Measurements from ENCODE around the gene DNAAF9.

DNAAF9 gene

DNA sequence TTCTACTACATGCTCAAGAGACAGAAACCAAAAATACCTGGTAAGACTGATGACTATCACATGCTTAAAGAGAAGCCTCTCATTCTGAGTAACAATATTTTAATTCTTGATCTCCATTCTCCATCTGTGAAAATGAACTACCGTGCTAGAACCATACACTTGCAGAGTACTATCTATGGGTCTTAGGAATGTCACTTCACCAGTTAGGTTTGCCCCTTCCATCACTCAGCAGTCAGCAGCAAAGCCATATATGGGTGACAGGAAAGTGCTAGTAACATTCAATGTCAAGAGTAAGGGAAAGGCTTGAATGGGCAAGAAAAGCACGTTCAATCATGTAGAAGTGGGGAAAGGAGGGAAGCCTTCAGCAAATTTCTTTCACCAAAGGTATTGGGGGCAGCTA lies 2.3 kb downstream of the DNAAF9 start:
- H3K4me3 ChIP-seq (replicated peaks; ENCODE audit: low read depth, low read length): no peak overlapping the region
- DNase-seq (ENCODE audit: low read depth): no peak
- TF ChIP-seq, protein P1, sequence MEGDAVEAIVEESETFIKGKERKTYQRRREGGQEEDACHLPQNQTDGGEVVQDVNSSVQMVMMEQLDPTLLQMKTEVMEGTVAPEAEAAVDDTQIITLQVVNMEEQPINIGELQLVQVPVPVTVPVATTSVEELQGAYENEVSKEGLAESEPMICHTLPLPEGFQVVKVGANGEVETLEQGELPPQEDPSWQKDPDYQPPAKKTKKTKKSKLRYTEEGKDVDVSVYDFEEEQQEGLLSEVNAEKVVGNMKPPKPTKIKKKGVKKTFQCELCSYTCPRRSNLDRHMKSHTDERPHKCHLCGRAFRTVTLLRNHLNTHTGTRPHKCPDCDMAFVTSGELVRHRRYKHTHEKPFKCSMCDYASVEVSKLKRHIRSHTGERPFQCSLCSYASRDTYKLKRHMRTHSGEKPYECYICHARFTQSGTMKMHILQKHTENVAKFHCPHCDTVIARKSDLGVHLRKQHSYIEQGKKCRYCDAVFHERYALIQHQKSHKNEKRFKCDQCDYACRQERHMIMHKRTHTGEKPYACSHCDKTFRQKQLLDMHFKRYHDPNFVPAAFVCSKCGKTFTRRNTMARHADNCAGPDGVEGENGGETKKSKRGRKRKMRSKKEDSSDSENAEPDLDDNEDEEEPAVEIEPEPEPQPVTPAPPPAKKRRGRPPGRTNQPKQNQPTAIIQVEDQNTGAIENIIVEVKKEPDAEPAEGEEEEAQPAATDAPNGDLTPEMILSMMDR (IDR thresholded peaks at IDR 0.05; ENCODE audit: low read length, missing control alignments): no peak

DNA sequence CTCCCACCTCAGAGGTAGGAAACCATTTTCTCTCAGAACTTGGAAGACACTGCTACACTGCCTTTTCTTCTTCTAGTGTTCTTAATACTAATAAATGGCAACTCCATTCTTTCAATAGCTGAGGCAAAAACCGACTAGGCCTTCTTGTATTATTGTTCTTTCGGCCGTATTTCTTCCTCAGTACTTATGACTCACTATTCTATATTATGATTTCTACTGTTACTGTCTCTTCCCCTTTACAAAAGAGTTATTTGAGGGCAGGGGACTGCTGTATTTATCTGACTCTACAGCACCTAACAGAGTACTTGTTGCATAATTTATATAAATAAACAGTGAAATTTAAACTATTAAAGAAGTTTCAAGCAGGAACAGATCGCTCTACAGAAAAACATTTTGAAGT lies 3.1 kb downstream of the DNAAF9 start:
- TF ChIP-seq, protein P1 (IDR thresholded peaks at IDR 0.05; ENCODE audit: low read length, missing control alignments): no peak
- no peak for DNase-seq (ENCODE audit: low read depth)

DNA sequence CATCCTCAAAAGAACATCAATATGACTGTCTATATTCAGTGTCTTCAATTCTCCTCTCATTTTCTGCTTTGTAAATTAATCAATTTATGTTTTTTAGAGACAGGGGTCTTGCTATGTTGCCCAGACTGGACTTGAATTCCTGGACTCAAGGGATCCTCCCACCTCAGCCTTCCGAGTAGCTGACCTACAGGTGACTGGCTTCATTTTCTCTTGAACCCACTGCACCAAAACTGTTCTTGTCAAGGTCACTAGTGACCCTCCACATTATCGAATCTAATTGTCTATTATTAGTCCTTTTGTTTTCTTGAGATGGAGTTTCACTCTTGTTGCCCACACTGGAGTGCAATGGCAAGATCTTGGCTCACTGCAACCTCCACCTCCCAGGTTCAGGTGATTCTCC lies 3.7 kb downstream of the DNAAF9 start:
- DNase-seq (ENCODE audit: low read depth): no peak
- TF ChIP-seq, protein P1 (IDR thresholded peaks at IDR 0.05; ENCODE audit: low read length, missing control alignments): no peak
- H3K4me3 ChIP-seq (replicated peaks; ENCODE audit: low read depth, low read length): no peak overlapping the region

More for the DNA sequence above, 3.1 kb downstream of the DNAAF9 start:
- no peak overlapping the region for H3K4me3 ChIP-seq (replicated peaks; ENCODE audit: low read depth, low read length)

DNA sequence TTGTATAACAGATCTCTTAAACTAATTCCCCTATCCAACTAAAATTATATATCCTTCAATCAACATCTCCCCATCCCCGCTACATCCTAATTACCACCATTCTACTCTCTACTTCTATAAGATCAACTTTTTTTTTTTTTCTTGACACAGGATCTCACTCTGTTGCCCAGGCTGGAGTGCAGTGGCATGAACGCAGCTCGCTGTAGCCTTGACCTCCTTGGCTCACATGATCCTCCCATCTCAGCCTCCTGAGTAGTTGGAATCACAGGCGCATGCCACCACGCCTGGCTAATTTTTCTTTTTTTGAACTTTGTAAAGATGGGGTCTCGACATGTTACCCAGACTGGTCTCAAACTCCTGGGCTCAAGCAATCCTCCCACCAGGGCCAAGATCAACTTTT lies 5.0 kb downstream of the DNAAF9 start:
- H3K4me3 ChIP-seq (replicated peaks; ENCODE audit: low read depth, low read length): no peak overlapping the region
- no peak for DNase-seq (ENCODE audit: low read depth)
- TF ChIP-seq, protein P1 (IDR thresholded peaks at IDR 0.05; ENCODE audit: low read length, missing control alignments): no peak

DNA sequence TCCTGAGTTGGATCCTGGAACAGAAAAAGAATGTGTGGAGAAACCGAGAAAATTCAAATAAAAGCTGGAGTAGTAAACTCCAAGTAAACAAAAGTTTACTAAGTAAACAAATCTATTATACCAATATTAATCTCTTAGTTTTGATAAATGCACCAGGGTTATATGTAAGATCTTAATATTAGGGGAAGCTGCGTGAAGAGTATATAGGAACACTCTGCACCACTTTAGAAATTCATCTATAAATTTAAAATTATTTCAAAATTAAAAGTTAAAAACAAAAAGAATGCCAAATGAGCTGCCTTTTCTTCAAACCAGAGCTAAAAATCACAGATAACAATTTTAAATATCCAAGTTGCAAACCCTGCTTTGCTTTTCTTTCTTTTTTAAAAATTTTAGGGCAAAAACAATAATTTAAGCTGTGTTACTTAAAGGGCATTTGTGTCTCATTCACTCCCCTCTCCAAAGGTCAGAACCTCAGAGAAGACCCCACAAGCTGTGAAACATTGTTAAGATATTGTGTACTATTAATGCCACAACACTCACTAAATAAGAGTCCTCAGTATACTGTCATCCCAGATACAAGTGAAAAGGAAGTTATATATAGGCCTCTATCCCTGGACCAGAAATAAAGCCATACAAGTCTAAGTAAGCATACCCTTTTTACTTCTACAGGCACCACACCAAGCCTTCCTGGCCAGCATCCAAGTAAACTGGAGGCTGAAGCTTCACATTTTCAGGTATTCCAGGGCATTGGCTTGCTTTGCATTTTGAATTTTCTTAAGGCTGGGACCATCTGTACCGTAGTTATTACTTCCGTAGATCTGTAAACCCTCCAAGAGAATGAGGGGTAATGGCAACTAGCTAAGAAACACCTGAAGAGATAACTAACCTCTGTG lies 7.0 kb downstream of the DNAAF9 start:
- no peak for DNase-seq (ENCODE audit: low read depth)
- TF ChIP-seq, protein P1 (IDR thresholded peaks at IDR 0.05; ENCODE audit: low read length, missing control alignments): no peak
- H3K4me3 ChIP-seq (replicated peaks; ENCODE audit: low read depth, low read length): no peak overlapping the region

DNA sequence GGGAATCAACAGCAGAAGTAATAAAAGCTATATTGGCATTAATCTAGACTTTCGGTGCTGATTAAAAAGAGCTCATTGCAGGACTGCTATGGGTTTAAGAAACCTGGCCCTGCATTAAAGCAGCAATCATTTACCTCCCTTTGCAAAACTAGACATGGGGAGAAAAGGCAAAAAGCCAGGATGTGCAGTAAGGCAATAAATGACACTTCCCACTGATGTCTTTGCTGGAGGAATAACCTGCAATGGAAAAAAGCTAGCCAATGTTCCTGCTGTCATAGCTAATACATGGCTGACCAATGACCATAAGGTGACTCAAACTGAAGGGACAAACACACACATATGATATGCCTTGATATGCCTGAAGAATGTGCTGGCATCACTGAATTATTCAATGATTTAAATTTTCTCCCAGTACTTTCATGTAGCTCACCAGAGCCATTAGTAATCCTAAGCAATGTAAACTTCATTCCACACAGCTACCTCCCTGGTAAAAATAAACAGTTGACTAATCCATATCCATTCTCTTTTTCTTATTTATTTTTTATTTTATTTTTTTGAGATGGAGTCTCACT lies 8.7 kb downstream of the DNAAF9 start:
- no peak for DNase-seq (ENCODE audit: low read depth)
- no peak overlapping the region for H3K4me3 ChIP-seq (replicated peaks; ENCODE audit: low read depth, low read length)
- TF ChIP-seq, protein P1 (IDR thresholded peaks at IDR 0.05; ENCODE audit: low read length, missing control alignments): no peak
